ENCODE results near the gene PLA2R1.

Gene PLA2R1

DNA sequence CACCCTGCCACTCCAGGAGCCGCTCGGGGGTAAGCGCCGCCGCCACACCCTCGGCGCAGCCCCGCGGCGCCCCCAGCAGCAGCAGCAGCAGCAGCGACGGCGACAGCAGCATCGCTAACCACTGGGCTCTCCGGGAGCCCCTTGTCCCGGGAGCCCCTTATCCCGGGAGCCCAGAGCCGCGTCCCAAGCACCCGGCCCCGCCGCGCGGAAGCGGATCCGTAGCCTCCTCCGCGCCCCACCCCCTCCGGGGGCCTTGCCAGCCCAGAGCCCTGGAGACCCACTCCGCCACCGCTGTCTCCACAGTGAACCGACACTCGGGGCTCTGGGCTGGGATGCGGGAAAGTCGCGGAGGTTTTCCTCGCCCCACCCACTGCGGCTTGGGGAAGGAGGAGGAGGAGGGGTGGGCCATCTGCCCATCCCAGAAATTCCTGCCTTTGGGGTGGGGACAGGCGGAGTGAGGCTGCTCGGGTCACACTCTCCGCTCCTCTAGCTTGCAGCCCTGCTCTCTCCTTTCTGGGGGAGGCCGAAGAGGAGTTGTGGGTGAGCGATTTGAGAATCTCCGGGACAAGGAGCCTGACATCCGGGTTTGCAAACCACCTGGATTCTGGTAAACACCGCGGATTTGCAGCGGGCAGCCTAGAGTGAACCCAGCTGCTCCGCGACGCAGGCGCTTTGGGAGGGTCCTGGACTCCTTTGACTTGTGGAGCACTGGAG lies at the start of gene PLA2R1:
TSS of gene PLA2R1 (minus strand) at position 324 of the 714 bp plus-strand sequence. CDS start at position 112, 212 bp downstream.
- TF ChIP-seq, protein P1, sequence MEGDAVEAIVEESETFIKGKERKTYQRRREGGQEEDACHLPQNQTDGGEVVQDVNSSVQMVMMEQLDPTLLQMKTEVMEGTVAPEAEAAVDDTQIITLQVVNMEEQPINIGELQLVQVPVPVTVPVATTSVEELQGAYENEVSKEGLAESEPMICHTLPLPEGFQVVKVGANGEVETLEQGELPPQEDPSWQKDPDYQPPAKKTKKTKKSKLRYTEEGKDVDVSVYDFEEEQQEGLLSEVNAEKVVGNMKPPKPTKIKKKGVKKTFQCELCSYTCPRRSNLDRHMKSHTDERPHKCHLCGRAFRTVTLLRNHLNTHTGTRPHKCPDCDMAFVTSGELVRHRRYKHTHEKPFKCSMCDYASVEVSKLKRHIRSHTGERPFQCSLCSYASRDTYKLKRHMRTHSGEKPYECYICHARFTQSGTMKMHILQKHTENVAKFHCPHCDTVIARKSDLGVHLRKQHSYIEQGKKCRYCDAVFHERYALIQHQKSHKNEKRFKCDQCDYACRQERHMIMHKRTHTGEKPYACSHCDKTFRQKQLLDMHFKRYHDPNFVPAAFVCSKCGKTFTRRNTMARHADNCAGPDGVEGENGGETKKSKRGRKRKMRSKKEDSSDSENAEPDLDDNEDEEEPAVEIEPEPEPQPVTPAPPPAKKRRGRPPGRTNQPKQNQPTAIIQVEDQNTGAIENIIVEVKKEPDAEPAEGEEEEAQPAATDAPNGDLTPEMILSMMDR (conservative IDR thresholded peaks at IDR 0.05): no peak
- peak within 1 kb of the TSS; percentile 56; the same call in 1 of the 2 replicates for H3K27ac ChIP-seq

DNA sequence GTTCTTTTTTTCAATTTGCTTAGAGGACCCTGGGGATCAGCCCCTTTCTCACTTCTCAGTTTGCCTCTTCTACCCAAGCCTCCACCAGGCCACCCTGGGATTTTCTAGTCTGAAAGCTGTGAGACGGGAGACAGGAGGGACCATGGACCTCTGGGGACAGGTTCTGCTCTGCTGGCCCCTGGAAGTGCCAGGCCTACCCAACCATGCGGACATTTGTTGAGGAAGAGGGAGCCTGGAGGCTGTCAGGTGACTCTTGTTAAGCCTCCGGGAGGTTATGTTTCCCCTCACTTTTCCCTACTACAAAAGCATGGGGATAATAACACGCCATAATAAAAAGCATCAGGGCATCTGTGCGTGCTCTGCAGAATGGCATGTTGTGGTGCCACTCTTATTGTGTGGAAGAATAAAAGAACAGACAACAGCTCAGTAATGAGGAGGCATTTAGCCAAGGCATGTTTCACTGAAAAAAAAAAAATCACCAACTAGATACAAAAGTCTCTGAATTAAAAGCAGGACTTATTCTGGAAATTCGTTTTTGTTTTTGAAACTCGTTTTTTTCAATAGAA lies 48.3 kb upstream of the PLA2R1 start:
- TF ChIP-seq, protein P1 (conservative IDR thresholded peaks at IDR 0.05): no peak
- no peak overlapping the region for H3K27ac ChIP-seq

DNA sequence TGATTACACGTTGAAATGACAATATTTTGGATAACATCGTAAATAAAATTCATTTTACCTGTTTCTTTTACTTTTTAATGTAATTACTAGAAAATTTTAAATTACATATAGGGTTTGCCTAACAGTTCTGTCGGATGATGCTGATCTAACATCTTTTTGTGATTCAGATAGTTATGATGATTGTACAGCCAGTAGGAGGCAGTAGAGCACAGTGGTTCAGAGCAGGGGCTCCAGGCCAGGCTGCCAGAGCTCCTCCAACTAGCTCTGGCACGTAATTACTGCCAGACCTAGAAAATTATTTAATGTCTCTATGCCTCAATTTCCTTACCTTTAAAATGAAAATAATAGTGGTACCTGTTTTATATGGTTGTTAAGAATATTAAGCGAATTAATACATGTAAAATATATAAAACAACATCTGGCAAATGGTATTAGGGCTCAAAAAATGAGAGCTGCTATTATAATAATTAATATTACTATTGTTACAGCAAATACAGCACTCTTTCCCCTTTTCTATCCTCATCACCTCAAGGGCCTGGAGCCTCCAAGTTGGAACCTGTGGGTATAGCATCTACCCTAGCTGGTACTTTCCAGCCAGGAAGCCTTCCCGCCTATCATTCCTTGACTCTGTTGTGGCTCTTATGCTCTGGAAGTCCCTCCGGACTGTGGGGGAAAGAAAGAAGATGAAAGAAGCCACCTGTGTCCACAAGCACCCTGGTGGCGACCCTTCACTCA lies 47.7 kb upstream of the PLA2R1 start:
- no peak overlapping the region for H3K27ac ChIP-seq
- TF ChIP-seq, protein P1 (conservative IDR thresholded peaks at IDR 0.05): peak; percentile 85

DNA sequence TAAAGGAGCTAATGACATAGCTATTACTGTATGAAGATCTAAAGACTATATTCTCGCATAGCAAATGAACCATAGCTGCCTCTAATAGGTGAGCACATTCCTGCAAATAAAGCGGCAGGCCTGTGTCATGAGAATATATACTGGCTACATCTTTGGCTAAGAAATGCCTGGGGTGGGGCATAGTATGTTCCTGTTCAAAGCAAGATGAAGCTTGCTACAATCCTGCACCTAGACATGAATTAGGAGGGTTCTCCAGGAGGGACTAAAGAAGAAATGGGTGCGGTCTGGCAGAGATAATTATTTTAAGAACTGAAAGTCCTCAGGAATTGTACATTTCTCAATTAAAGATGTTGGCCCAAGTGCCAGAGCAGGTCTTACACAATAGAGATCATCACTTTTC lies 46.8 kb upstream of the PLA2R1 start:
- TF ChIP-seq, protein P1 (conservative IDR thresholded peaks at IDR 0.05): no peak
- H3K27ac ChIP-seq: no peak overlapping the region

DNA sequence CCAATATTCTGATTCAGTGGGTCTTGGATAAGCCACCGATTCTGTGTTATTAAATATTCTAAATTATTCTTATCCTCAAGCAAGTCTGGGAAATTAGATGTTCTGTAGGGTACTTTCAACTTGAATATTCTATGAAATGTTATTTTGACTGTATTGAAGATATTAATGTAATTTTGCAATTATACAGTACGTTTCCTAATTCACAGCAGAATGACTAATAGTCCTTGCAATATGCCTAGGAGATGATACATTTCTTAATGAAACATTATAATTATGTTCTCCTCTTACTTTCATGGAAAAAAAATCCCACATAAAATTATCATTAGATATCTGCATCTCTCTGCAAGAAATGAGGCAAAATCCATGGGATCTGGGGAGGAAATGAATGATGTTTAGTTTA lies 46.2 kb upstream of the PLA2R1 start:
- H3K27ac ChIP-seq: no peak overlapping the region
- TF ChIP-seq, protein P1 (conservative IDR thresholded peaks at IDR 0.05): no peak

DNA sequence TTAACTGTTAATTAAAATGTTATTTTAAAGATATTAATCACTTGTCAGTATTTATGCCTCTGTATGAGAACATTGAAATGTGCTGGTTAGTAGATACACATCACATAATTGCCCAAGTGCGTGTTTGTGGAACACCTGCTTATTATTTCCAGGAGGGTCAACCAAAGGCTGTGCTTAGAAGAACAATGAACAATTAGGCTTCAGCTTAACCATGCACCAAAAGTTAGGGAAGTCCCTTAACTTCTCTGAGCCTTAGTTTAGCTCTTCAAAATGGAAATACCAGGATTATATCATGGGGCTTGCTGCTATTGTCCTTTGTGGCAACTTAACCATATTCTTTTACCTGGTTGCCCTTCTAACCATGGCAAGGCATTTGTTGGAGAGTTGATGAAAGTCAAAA lies 43.0 kb upstream of the PLA2R1 start:
- no peak overlapping the region for H3K27ac ChIP-seq

DNA sequence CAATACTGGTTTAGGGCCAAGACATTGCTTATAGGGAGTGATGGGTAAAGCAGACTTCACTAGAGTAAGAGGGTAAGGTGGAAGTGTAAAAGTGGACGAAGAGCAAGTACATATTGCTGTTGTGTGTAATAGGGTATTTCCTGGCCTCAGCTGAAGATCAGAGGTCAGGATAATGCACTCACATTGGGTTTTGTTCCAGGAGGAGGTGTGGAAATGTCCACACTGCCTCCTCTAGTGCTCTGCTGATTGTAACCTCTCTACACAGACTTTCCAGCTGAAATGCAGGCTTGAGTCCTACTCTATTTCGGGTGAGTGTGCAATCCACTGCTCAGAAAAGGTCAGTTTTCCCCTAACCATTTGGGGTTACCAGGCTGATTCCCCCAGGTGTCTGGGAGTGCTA lies 41.7 kb upstream of the PLA2R1 start:
- H3K27ac ChIP-seq: no peak overlapping the region
- TF ChIP-seq, protein P1 (conservative IDR thresholded peaks at IDR 0.05): no peak

More for the DNA sequence above, 43.0 kb upstream of the PLA2R1 start:
- TF ChIP-seq, protein P1 (conservative IDR thresholded peaks at IDR 0.05): no peak

All from VCaP (cell line).